ENCODE results near the gene TOR1A.

The TOR1A gene

GRCh38 chr9:129823935-129824601, at the start of gene TOR1A:
TOR1A (minus strand) TSS chr9:129824136; CDS start chr9:129824085, 51 bp downstream.
- DNase-seq = peak; percentile 87

- no peak for DNase-seq
These were observed 47.1 kb upstream of the TOR1A start for GRCh38 chr9:129871046-129871445.

DNA sequence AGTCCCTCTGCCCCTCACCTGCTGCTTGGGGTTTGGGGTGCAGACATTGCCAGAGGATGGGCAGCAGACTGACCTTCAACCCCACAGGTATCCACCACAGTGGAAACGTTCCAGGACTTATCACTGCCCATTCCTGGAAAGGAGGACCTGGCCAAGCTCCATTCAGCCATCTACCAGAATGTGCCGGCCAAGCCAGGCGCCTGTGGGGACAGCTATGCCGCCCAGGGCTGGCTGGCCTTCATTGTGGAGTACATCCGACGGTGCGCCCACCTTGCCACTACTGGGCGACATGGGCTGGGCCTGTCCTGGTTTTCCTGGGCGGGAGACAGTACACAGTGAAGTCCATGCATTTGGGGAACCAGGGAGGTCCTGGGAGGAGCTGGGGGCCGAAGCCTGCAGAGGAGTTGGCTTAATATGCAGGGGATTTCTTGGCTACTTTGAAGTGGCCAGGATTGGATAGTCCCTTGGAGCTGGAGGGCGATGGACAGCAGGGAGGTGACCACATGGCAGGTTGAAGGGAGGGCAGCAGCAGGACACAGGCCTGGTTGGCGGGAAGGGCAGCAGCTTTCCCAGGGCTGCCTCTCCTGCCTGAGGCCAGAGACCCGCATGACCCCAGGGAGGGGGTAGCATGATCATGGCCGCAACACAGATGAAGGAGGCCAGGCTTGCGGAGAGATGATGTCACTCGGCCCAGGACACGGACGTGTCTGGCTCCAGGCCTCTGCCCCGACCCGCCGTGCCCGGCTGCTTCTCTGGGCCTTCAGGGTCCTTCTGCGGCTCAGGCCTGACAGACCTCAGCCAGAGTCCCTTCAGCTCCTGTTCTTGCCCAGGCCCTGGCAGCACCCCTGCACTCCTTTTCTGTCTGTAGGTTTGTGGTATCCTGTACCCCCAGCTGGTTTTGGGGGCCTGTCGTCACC, 45.9 kb upstream of the TOR1A start:
- no peak for DNase-seq

- no peak for DNase-seq
These were observed 45.0 kb upstream of the TOR1A start for GRCh38 chr9:129868872-129869486.

DNA sequence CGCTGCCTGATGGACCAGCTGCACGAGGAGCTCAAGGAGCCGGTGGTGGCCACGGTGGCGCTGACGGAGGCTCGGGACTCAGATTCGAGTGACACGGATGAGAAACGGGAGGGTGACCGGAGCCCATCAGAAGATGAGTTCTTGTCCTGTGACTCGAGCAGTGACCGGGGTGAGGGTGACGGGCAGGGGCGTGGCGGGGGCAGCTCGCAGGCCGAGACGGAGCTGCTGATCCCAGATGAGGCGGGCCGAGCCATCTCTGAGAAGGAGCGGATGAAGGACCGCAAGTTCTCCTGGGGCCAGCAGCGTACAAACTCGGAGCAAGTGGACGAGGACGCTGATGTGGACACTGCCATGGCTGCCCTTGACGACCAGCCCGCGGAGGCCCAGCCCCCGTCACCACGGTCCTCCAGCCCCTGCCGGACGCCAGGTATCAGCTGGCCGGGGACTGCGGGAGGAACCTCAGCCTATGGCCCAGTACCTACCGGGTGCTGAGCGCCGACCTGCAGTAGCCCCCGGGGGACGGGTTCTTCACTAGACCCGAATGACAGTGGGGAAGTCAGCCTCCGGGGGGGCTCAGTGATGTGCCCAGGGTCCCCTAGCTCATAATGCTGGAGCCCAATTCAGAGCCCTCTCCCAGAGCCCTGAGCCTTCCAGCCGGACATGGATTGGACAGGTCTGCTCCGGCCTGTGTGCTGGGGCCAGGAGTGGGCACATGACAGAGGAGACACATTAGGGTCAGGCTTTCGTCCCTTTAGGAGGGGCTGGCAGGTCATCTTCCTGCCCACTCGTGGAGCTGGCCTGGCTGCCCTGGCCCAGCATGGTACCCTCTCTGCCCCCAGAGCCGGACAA, 44.3 kb upstream of the TOR1A start:
- DNase-seq = no peak

DNA sequence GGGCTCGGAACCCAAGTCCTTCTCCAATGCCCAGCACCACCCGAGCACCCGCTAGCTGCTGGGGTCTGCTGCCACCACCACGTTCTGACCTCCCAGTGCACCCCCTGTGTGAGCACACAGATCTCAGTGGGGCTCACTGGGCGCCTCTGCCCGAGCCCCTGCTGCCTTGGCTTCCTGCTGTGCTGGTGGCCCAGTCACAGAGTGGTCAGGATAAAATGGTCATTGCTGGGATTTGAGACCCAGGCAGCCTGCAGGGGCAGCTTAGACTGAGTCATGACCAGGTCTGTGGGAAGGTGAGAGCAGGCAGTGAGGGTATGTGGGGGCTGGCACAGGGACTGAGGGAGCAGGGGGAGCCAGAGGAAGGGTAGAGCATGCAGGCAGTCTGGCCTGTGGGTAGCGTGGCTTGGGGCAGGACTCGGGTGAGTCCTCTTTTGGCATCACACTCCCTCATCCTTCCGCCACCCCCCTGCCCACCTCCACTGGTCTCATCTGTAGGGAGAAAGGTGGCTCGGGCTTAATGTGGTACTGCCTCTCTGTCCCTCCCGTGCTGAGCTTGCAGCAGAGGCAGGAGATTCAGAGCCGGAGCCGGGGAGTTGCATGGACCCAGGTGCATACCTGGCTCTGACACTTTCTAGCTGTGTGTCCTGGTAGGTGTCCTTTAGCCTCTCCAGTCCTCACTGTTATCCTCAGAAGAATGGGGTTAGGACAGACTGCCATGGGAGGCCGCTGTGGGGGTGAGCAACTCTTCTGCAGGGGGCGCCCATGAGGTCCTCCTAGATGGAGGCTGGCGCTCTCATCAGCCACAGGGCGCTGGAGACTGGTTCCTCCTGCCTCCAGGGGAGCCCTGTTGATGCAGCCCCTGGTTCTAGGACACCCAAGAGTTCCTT, 43.4 kb upstream of the TOR1A start:
- DNase-seq = no peak

GRCh38 chr9:129866394-129867135, 42.6 kb upstream of the TOR1A start:
- no peak for DNase-seq

GRCh38 chr9:129865668-129866320, 41.9 kb upstream of the TOR1A start:
- no peak for DNase-seq

- DNase-seq = no peak
These were observed 41.2 kb upstream of the TOR1A start for GRCh38 chr9:129864991-129865647.

- DNase-seq = peak; percentile 71
These were observed 39.2 kb upstream of the TOR1A start for GRCh38 chr9:129863059-129863690.

- DNase-seq = no peak
These were observed 37.5 kb upstream of the TOR1A start for GRCh38 chr9:129861447-129861827.

DNA sequence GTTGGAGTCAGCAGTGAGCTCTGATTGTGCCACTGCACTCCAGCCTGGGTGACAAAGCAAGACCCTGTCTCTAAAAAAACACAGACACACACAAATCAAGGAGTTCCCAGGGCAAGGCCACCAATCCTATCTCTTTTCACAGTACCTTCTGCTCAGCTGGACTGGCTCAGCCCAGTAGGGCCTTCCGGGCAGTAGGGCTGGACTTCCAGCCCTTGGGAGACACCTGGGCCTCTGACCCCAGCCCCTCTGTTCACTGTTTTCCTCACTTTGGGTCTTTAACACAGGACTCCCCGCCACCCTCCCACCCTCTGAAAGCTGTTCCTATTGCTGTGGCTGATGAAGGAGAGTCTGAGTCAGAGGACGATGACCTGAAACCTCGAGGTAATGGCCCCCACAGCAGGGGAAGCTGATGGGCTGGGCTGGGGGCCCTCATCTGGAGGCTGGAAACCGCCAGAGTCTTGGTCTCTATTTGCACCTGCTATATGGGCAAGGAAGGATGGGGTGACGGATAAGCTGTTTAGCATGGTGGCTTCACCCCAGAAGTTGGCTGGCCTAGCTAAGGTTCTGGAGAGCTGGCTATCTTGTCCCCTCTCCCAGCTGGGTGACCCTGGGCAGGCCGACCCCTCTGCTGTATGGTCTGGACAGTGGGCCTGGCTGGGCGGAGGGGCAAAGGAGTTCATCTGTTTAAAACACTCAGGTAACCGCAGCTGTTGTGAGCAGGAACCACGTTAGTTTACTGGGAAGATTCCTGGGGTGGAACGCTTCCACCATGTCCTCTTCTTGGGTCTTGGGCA, 36.9 kb upstream of the TOR1A start:
- no peak for DNase-seq

DNA sequence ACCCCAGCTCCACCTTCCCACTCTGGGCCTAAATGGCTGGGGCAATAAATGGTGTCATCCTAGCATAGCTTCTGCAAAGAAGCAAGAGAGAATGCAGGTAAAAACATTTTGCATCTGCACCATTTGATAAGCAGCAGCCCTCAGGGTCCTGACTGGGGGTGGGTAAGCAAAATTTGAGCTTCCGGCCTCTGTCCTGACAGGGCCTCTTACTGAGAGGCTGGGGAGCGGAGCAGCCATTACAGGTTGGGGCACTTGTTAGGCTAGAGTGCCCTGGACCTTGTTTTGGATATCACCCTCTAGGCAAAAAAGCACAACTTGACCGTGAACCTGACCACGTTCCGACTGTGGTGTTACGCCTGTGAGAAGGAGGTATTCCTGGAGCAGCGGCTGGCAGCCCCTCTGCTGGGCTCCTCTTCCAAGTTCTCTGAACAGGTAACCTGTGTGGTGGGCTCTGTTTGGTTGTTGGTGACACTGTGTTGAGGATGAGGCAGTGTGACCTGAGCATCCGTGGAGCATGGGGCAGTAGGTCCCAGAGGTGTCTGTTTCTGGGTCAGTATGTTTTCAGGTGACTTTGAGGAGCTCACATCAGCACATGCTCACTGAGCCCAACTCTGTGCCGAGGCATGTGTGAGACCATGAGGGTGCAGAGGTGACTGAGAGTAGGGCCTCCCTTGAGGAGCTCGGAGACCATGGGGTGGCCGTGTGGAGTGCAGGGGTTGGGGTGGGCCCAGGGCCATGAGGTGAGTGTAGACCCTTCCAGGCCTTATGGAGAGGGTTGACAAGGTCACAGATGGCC, 34.4 kb upstream of the TOR1A start:
- no peak for DNase-seq

GRCh38 chr9:129857207-129857606, 33.3 kb upstream of the TOR1A start:
- no peak for DNase-seq

DNA sequence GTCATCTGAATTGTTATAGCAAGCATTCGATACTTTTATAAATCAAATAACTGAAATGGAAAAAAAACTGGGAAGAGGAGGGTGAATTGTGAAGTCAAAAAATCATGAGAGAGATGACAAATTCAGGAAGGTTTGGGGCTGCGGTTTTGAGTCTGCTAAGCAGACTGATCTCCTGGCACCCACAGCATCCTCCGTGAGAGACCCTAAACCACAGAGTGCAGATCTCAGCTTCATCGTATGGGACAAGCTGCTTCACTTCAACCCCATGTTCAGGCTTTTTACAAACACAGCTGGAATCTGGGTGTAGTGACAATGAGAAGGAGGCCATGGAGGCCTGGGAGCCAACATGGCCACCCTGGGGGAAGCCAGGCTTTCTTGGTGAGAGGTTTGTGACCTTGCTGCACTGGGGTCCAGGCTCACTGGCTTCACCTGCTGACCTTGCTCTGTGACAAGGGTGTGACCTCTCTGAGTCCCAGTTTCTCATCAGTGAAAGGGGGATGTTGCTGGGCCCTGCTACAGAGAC, 30.7 kb upstream of the TOR1A start:
- no peak for DNase-seq

DNA sequence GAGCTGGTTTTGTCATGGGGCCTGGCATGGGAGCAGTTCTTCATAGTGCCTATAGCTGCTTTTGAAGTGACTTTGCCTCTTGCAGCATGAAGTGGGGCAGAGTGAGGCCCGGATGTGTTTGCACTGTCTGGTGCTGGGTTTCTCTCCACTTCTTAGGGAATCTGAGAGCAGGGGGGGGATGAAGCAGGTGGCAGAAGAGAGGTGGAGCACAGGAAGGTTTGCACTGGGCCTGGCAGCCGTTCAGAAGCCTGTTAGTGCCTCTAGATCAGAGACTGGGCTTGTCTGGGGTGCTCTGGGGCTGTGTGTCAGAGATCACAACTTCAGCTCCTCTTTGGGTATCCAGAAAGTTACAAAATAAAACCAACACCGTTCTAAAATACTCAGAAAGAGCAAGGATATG, 29.7 kb upstream of the TOR1A start:
- DNase-seq = no peak

- DNase-seq = no peak
These were observed 28.6 kb upstream of the TOR1A start for GRCh38 chr9:129852579-129852978.
